Hematopoietic multipotent progenitor cell treated with erythropoietin and hydrocortisone succinate and interleukin-3 and kit ligand, for 8 days (in vitro differentiated cells): ENCODE data around the gene ZBTB11.
"Not testable (repeated sequence)": the region's sequence is repeated elsewhere in the genome, so short reads cannot be mapped to it uniquely, and the experiment has no call there.

Source experiments
- DNase-seq: peaks from one replicate; pipeline ENCODE4 v3.0.0-alpha.2; 2015

ZBTB11 gene

DNA sequence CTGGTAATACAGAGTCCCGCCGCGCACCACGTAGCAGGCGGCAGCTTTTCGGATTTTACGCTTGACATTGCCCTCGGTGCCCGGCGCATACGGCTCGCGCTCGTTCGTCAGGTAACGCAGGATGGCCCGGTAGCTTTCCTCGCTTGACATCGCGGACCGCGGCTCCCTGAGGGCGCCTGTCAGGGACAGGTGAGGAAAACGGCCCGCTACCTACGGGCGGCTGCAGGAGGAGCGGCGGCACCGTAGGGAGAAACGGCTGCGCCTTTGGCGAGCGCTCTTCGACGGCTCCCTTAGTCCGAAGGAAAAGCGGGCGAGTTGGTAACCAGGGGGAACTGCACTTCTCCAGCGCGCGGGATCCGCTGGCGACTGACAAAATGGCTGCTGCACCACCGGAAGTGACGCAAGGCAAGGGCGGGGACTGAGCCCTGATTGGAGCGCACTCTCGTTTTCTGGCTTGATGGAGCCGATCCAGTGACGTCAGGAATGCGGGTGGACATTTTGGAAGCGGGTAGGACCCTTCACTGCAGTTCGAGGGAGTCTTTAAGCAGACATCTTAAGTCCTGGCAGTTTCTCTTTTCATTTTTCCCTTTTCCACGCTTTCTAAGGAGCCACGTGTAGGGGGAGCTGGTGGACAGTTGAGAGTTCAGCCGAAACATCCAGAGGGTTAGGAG, at the start of gene ZBTB11:
ZBTB11 (minus strand) TSS at position 368 of the 671 bp plus-strand sequence; CDS start at position 150, 218 bp downstream.
- peak; percentile 100 for DNase-seq

- no peak for DNase-seq
Measured at GRCh38 chr3:101725890-101726275, 49.0 kb upstream of the ZBTB11 start.

GRCh38 chr3:101725194-101725889, 48.4 kb upstream of the ZBTB11 start:
- DNase-seq: peak; percentile 69

- peak; percentile 95 for DNase-seq
Measured at GRCh38 chr3:101724329-101725193, 47.6 kb upstream of the ZBTB11 start, which contains the start of gene CEP97. Gene CEP97, plus strand, starts transcription at chr3:101724614. Its CDS starts 63 bp downstream, at chr3:101724677.

DNA sequence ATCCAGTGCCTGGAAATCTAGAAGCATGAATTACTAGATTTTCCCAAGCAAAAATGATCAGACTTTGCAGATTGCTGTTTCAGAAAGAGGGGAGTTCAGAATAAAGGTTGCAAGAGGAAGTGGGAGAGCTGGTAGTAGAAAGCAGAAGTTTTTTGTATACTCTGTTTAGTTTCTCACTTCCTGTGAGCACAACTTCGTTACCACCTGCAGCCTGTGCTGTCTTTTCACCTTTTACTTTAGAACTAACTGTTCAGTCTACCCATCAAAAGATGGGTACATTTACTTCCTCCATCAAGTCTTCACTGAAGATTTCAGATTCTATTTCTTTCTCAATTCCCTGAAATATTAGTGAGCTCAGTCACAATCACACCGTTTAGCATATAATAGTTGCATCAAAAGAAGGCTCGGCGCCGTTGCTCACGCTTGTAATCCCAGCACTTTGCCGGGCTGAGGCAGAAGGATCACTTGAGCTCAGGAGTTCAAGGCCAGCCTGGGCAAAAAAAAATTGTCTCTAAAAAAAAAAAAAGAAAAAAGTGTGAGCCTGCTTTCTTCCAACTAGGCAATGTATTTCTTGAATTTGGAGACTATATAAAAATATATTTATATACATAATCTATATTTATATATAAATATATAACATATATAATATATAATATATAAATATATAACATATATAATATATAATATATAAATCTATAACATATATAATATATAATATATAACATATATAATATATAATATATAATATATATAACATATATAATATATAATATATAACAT, 45.7 kb upstream of the ZBTB11 start:
- DNase-seq: no peak

DNA sequence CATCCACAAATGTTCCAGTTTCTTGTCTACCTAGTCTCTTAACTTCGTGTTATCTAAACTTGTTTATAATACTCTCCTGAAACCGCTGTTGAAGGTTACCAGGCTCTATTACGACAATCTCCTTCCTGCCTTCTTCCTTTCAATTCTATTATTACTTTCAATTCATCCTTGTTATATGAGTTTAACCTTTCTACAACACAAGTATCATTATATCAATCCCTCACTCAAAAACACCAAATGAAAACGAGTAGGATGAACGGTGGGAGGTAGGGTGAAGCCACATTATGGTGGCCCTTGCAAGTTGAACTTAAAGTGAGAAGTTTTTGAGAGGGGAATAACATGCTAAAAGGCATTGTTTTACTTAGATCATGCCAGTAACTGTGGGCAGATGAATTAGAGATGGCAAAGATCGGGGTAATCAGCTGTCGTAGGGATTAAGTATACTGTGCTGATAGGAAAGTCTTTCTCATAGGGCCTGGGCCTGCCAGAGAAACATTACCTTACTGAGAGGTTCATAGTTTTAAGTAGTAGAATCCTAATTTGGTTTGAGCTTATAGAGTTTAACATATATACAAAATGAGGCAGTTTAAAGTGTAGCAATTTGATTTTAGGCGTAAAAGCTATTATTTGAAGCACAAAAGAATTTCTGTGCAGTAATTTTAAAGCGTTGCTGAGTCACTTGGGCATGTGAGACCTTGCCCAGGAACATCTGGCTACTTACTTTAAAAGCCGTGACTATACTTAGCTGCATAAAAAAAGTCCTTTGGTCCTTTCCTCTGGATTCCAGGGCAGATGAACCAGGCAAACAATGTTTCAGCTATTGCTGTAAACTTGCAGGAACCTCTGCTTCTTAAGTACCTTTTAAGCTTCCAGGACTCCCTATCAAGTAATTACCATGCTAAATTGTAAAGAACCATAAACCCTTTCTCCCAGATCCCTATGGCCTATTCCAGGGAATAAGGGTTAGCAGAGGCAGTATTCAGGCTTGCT, 44.2 kb upstream of the ZBTB11 start:
- DNase-seq: no peak

DNA sequence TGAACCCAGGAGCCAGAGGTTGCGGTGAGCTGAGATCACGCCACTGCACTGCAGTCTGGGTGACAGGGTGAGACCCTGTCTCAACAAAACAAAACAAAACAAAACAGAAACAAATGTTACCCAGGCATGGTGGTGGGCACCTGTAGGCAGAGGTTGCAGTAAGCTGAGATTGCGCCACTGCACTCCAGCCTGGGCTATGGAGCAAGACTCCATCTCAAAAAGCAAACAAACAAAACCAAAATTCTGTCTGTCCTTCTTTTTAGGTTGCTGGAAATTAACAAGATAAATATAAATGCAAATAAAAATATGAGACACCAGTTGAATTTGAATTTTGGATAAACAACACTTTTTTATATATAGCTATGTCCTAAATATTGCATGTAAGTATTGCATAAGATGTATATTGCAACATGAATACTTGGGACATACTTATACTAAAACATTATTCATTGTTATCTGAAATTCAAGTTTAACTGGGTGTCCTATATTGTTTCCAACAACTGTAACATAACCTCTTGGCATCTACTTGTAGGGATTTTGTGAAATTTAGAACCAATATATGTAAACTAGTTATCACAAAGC, 42.8 kb upstream of the ZBTB11 start:
- DNase-seq: no peak

DNA sequence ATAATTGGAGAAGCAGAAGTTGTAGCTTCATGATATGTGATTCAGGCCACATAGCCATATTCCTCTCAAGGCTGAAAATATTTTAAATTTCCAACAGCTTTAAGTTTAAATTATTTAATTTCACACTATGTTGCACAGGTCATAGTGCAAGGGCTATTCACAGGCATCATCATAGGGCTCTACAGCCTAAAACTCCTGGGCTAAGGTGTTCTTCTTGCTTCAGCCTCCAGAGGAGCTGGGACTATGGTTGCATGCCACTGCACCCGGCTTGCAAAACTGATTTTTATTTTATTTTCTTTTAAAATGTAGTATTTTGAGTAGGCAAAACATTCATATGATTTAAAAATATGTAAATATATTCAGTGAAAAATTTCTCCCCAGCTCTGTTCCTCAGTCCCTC, 41.5 kb upstream of the ZBTB11 start:
- no peak for DNase-seq

DNA sequence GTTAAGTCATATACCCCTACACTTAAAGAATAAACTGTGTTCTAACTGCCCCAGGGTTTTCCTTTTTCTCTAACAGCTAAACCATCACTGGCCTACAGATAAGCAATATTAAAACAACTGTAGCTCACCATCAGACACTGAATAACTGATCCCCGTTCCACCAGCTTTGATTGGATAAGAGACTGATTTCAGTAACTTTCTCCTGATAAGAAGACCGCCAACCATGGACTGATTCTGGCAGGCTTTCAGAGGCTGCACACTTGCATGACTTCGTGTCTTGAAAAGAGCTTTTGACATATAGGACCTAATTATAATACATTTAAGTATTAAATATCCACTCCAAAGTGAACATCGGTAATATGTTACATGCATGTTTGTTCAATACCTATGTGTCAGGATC, 32.2 kb upstream of the ZBTB11 start:
- DNase-seq: peak; percentile 63

DNA sequence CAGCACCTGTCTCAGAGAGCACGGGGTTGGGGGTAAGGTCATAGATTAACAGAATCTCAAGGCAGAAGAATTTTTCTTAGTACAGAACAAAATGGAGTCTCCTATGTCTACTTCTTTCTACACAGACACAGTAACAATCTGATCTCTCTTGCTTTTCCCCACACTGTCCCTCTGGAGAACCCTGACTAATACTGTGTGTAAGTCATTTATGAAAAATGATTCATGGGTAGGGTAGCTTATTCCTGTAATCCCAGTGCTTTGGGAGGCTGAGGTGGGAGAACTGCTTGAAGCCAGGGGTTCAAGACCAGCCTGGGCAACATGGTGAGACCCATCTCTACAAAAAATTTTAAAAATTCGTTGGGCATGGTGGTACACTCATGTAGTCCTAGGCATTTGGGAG, 27.7 kb upstream of the ZBTB11 start:
- DNase-seq: not testable (repeated sequence)

GRCh38 chr3:101703169-101703568, 26.2 kb upstream of the ZBTB11 start:
- no peak for DNase-seq

DNA sequence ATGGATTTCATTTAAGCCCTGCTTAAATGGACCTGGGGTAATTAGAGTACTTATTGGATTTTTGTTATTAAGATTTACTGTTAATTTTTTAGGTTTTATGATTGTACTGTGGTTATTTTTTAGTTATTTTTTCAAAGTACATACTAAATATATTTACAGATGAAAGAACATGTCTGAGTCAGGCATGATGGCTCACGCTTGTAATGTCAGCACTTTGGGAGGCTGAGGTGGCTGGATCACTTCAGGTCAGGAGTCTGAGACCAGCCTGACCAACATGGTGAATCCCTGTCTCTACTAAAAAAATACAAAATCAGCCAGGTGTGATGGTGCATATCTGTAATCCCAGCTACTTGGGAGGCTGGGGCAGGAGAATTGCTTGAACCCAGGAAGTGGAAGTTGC, 25.8 kb upstream of the ZBTB11 start:
- no peak for DNase-seq

GRCh38 chr3:101701696-101702634, 25.0 kb upstream of the ZBTB11 start:
- no peak for DNase-seq

- DNase-seq: peak; percentile 83
Measured at GRCh38 chr3:101695779-101696372, 18.9 kb upstream of the ZBTB11 start.

DNA sequence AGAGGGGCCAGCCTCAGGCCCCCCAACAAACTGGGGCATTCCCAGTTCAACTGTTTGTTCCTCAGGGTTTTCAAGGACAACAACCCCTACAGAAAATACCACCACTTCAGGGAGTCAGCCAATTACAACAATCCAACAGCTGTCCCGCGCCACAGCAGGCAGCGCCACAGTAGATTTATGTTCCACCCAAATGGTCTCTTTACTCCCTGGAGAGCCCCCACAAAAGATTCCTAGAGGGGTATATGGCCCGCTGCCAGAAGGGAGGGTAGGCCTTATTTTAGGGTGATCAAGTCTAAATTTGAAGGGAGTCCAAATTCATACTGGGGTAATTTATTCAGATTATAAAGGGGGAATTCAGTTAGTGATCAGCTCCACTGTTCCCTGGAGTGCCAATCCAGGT, 17.9 kb upstream of the ZBTB11 start:
- DNase-seq: not testable (repeated sequence)

GRCh38 chr3:101693540-101693939, 16.6 kb upstream of the ZBTB11 start:
- DNase-seq: peak; percentile 75

DNA sequence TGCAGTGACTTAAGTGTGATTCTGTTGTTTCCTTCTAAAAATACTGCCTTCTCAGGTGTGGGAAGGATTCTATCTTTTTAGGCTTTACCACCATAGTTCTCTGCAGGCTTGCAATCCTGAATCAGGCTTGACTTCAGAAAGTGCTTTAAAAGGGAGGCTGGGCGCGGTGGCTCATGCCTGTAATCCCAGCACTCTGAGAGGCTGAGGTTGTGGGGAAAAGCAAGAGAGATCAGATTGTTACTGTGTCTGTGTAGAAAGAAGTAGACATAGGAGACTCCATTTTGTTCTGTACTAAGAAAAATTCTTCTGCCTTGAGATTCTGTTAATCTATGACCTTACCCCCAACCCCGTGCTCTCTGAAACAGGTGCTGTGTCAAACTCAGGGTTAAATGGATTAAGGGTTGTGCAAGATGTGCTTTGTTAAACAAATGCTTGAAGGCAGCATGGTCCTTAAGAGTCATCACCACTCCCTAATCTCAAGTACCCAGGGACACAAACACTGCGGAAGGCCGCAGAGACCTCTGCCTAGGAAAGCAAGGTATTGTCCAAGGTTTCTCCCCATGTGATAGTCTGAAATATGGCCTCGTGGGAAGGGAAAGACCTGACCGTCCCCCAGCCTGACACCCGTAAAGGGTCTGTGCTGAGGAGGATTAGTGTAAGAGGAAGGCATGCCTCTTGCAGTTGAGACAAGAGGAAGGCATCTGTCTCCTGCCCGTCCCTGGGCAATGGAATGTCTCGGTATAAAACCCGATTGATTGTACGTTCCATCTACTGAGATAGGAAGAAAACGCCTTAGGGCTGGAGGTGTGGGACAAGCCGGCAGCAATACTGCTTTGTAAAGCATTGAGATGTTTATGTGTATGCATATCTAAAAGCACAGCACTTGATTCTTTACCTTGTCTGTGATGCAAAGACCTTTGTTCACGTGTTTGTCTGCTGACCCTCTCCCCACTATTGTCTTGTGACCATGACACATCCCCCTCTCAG, 15.0 kb upstream of the ZBTB11 start:
- not testable (repeated sequence) for DNase-seq

DNA sequence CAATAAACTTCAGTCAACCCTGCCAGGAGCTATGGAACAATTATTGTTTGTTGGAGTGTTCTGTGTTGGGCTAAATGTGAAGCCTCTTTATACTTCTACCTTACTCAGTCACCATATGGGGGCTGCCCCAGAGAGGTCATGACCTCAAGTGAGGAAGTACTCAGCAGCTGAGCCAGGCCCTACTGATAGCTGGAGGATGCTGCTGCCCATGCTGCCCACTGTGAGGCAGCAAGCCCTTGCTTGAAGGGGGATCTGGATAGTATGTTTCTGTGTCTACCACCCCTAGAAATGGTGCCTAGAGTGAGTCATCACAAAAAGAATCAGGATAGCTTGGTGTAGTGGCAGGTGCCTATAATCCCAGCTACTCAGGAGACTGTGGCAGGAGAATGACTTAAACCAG, 14.0 kb upstream of the ZBTB11 start:
- peak; percentile 22 for DNase-seq
